IMR-90 (cell line): ENCODE data around the gene CEP152. TPM values are rescaled to one million over a fixed set of nuclear protein-coding genes. Genes with fewer than 3 reads are reported as not detected.

ENCODE experiments used
- ATAC-seq: fragments of 200-7000 bp; cut with Tn5 transposase; 2 replicates; pipeline ENCODE4 v1.9.1; 2020; ENCODE audit warnings: low read depth, mild to moderate bottlenecking, moderate library complexity
- BruUV-seq: library from RNA; stranded (reverse); fragments of 400-500 nt; replicated peaks from 2 replicates; lab custom pipeline; 2021; lab: Mats Ljungman, UMichigan
- CTCF ChIA-PET: fragments of 300-600 bp; formaldehyde crosslinking; extraction: SDS; loops from one replicate; lab custom pipeline; 2021; ENCODE audit warnings: antibody characterized with exemption; lab: Yijun Ruan, JAX
- POLR2A ChIA-PET: fragments of 300-600 bp; sonication (Branson Sonifier 250); formaldehyde crosslinking; loops from one replicate; lab custom pipeline; 2022; ENCODE audit warnings: antibody characterized with exemption; ENCODE audit not compliant: unreplicated experiment; lab: Charles Lee
- DNase-seq: peaks from one replicate; pipeline ENCODE4 v3.0.0; 2013
- H2AFZ ChIP-seq: replicated peaks from 2 replicates; pipeline ENCODE3; 2013; ENCODE audit warnings: low read length, mild to moderate bottlenecking; ENCODE audit not compliant: poor library complexity
- H2AK5ac ChIP-seq: 2 replicates; pipeline ENCODE4 v1.6.1; 2013; ENCODE audit warnings: low read depth, low read length, inconsistent platforms
- H2AK9ac ChIP-seq: replicated peaks from 2 replicates; pipeline ENCODE3; 2013; ENCODE audit warnings: mild to moderate bottlenecking, low read depth, low read length, moderate library complexity; ENCODE audit not compliant: poor library complexity
- H2BK120ac ChIP-seq: 2 replicates; pipeline ENCODE4 v1.6.1; 2013; ENCODE audit warnings: low read depth, low read length, inconsistent platforms
- H2BK15ac ChIP-seq: 3 replicates; pipeline ENCODE4 v1.6.1; 2013; ENCODE audit warnings: low read depth, low read length, inconsistent platforms
- H2BK20ac ChIP-seq: 2 replicates; pipeline ENCODE4 v1.6.1; 2013; ENCODE audit warnings: low read depth, mild to moderate bottlenecking, inconsistent platforms, low read length, moderate library complexity
- H2BK5ac ChIP-seq: 2 replicates; pipeline ENCODE4 v1.6.1; 2013; ENCODE audit warnings: mild to moderate bottlenecking, low read depth, low read length, inconsistent platforms; ENCODE audit not compliant: poor library complexity, severe bottlenecking
- H3K14ac ChIP-seq: replicated peaks from 2 replicates; pipeline ENCODE4 v1.6.1; 2013; ENCODE audit warnings: low read depth, low read length, inconsistent platforms
- H3K18ac ChIP-seq: 2 replicates; pipeline ENCODE4 v1.6.1; 2013; ENCODE audit warnings: low read depth, low read length, control low read depth
- H3K23ac ChIP-seq: 2 replicates; pipeline ENCODE4 v1.6.1; 2013; ENCODE audit warnings: low read depth, low read length, inconsistent platforms
- H3K27ac ChIP-seq: 2 replicates; pipeline ENCODE4 v1.5.1; 2013; ENCODE audit warnings: mild to moderate bottlenecking, control low read depth, low read length; ENCODE audit not compliant: insufficient read depth
- H3K27me3 ChIP-seq: 2 replicates; pipeline ENCODE4 v1.6.1; 2013; ENCODE audit warnings: low read length; ENCODE audit not compliant: control insufficient read depth, insufficient read depth
- H3K36me3 ChIP-seq: 2 replicates; pipeline ENCODE4 v1.6.1; 2013; ENCODE audit warnings: low read length, mixed read lengths; ENCODE audit not compliant: control insufficient read depth, insufficient read depth
- H3K4ac ChIP-seq: 2 replicates; pipeline ENCODE4 v1.6.1; 2013; ENCODE audit warnings: low read depth, low read length, inconsistent platforms
- H3K4me1 ChIP-seq: 2 replicates; pipeline ENCODE4 v1.6.1; 2013; ENCODE audit warnings: low read length, mixed read lengths; ENCODE audit not compliant: control insufficient read depth, insufficient read depth
- H3K4me2 ChIP-seq: 2 replicates; pipeline ENCODE4 v1.6.1; 2013; ENCODE audit warnings: low read depth, mild to moderate bottlenecking, control low read depth, low read length, moderate library complexity
- H3K4me3 ChIP-seq: 2 replicates; pipeline ENCODE4 v1.5.1; 2013; ENCODE audit warnings: low read depth, mild to moderate bottlenecking, control low read depth, low read length, moderate library complexity; ENCODE audit not compliant: insufficient read depth
- H3K56ac ChIP-seq: 2 replicates; pipeline ENCODE4 v1.6.1; 2013; ENCODE audit warnings: low read length, inconsistent platforms; ENCODE audit not compliant: insufficient read depth; ENCODE audit errors: extremely low read depth
- H3K79me1 ChIP-seq, 2 experiments: 2 replicates each; pipeline ENCODE4 v1.6.1; 2013; ENCODE audit warnings: low read length in 2 of 2, inconsistent platforms in 1 of 2, low read depth in 1 of 2
- H3K9ac ChIP-seq: 2 replicates; pipeline ENCODE4 v1.6.1; 2013; ENCODE audit warnings: low read depth, low read length, control low read depth
- H3K9me1 ChIP-seq: 2 replicates; pipeline ENCODE4 v1.6.1; 2013; ENCODE audit warnings: low read length, inconsistent platforms; ENCODE audit not compliant: insufficient read depth
- H3K9me3 ChIP-seq: 2 replicates; pipeline ENCODE4 v1.6.1; 2013; ENCODE audit warnings: low read length; ENCODE audit not compliant: control insufficient read depth, insufficient read depth
- H4K20me1 ChIP-seq: 2 replicates; pipeline ENCODE4 v1.6.1; 2013; ENCODE audit warnings: low read length, inconsistent platforms; ENCODE audit not compliant: insufficient read depth
- H4K5ac ChIP-seq: 2 replicates; pipeline ENCODE4 v1.6.1; 2013; ENCODE audit warnings: mild to moderate bottlenecking, low read depth, low read length, control low read depth
- H4K8ac ChIP-seq, 2 experiments: 2 replicates each; pipeline ENCODE4 v1.6.1; 2013; ENCODE audit warnings: low read depth in 2 of 2, low read length in 2 of 2, control low read depth in 1 of 2, inconsistent platforms in 1 of 2
- H4K91ac ChIP-seq: 2 replicates; pipeline ENCODE4 v1.6.1; 2013; ENCODE audit warnings: low read depth, low read length, inconsistent platforms; ENCODE audit not compliant: insufficient read depth
- CHD1 ChIP-seq: IDR thresholded peaks from 2 replicates; pipeline ENCODE4 v1.6.1; 2012; ENCODE audit warnings: low read depth, low read length, improper control_type of control experiment
- FOS ChIP-seq: fragments of 150-350 bp; IDR thresholded peaks from 2 replicates; pipeline ENCODE4 v1.6.1; 2016; ENCODE audit warnings: low read depth, low read length
- POLR2A ChIP-seq: IDR thresholded peaks from 2 replicates; pipeline ENCODE4 v1.6.1; 2012; ENCODE audit warnings: mild to moderate bottlenecking, low read depth, low read length
- RAD21 ChIP-seq: IDR thresholded peaks from 2 replicates; pipeline ENCODE4 v1.6.1; 2012; ENCODE audit warnings: low read length, improper control_type of control experiment
- RCOR1 ChIP-seq: IDR thresholded peaks from 2 replicates; pipeline ENCODE4 v1.6.1; 2012; ENCODE audit warnings: mild to moderate bottlenecking, low read length, improper control_type of control experiment; ENCODE audit not compliant: insufficient replicate concordance
- RFX5 ChIP-seq: IDR thresholded peaks from 2 replicates; pipeline ENCODE4 v1.8.0; 2012; ENCODE audit warnings: low read depth, mild to moderate bottlenecking, low read length, moderate library complexity
- SMC3 ChIP-seq: fragments of 150-350 bp; IDR thresholded peaks from 2 replicates; pipeline ENCODE4 v1.6.1; 2016; ENCODE audit warnings: low read depth, mild to moderate bottlenecking, antibody characterized with exemption, low read length, moderate library complexity
- dilution Hi-C: fragments of 300-500 bp; cut with HindIII; formaldehyde crosslinking; loops from one replicate; pipeline ENCODE4 v1.14.3; 2018; ENCODE audit warnings: low sequenced_read_pairs; ENCODE audit not compliant: unreplicated experiment
- in situ Hi-C: fragments of 300-500 bp; cut with MboI; formaldehyde crosslinking; loops from 3 replicates; pipeline ENCODE4 v1.14.3; 2019; ENCODE audit warnings: low sequenced_read_pairs, inconsistent platforms, mixed read lengths
- intact Hi-C: fragments of 100-400 bp; cut with micrococcal nuclease; formaldehyde crosslinking; loops from 2 replicates; pipeline ENCODE4 v1.10.0; 2022
- polyA plus RNA-seq, 3 experiments: library from polyadenylated mRNA; depleted of rRNA; stranded (reverse); fragments of >200 nt; gene quantifications; 2 replicates each; pipeline ENCODE4 v1.2.3, GENCODE V29; 2012; ENCODE audit warnings: low replicate concordance in 1 of 3
- total RNA-seq: library from RNA; depleted of rRNA; stranded (reverse); fragments of >200 nt; gene quantifications from 2 replicates; pipeline ENCODE4 v1.2.3, GENCODE V29; 2012
- TF ChIP-seq, protein P1 (sequence below): conservative IDR thresholded peaks from 2 replicates; pipeline ENCODE4 v1.5.1; 2012; ENCODE audit warnings: mild to moderate bottlenecking, low read depth, low read length, improper control_type of control experiment
- TF ChIP-seq, protein P2 (sequence below): fragments of 150-350 bp; IDR thresholded peaks from 2 replicates; pipeline ENCODE4 v1.6.1; 2016; ENCODE audit warnings: low read depth, mild to moderate bottlenecking, low read length, moderate library complexity, borderline replicate concordance

CEP152 gene
- total and polyA plus RNA-seq, 2 of the 4 experiments (the other 2 are of a cell fraction), result 2.1 to 7.3 TPM

DNA sequence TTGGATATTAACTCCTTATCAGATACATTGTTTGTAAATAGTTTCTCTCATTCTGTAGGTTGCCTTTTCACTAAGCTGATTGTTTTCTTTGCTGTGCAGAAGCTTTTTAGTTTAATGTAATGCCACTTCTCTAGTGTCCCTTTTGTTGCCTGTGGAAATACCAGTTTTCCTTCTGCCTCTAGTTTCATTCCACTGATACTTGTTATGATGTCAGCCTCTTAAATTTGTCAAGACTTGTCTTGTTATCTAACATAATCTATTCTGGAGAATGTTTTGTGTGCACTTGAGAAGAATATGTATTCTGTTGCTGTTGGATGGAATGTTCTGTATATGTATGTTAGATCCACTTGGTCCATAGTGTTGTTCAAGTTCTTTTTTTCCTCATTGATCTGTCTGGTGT, 18.0 kb upstream of the CEP152 start:
- no peak overlapping the region for H2AK9ac ChIP-seq
- H3K9me1 ChIP-seq, result no peaks in the 10 kb centered on the region
- ATAC-seq (no peak), DNase-seq (no peak)
- H3K27me3 ChIP-seq, result no peaks in the 10 kb centered on the region
- no peak overlapping the region for H2BK5ac ChIP-seq
- no peaks in the 10 kb centered on the region for H3K4me1 ChIP-seq
- no peak overlapping the region for H3K56ac ChIP-seq
- in situ Hi-C loops, result no loop called here
- dilution Hi-C loops, result no loop called here
- ChIA-PET POLR2A (interaction anchor here (0.6 kb wide), 1 partner anchor 178 kb away, joined by 3 read pairs; no protein-coding TSS in a partner anchor), CTCF (no interaction called here)
- TF ChIP-seq RCOR1, result no peak
- TF ChIP-seq RAD21, result no peak
- no peak for TF ChIP-seq SMC3
- no peak for TF ChIP-seq POLR2A
- no peak for TF ChIP-seq CHD1
- no peak for TF ChIP-seq FOS
- no peak for TF ChIP-seq RFX5
- TF ChIP-seq, protein P1, sequence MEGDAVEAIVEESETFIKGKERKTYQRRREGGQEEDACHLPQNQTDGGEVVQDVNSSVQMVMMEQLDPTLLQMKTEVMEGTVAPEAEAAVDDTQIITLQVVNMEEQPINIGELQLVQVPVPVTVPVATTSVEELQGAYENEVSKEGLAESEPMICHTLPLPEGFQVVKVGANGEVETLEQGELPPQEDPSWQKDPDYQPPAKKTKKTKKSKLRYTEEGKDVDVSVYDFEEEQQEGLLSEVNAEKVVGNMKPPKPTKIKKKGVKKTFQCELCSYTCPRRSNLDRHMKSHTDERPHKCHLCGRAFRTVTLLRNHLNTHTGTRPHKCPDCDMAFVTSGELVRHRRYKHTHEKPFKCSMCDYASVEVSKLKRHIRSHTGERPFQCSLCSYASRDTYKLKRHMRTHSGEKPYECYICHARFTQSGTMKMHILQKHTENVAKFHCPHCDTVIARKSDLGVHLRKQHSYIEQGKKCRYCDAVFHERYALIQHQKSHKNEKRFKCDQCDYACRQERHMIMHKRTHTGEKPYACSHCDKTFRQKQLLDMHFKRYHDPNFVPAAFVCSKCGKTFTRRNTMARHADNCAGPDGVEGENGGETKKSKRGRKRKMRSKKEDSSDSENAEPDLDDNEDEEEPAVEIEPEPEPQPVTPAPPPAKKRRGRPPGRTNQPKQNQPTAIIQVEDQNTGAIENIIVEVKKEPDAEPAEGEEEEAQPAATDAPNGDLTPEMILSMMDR, result no peak
- TF ChIP-seq, protein P2, sequence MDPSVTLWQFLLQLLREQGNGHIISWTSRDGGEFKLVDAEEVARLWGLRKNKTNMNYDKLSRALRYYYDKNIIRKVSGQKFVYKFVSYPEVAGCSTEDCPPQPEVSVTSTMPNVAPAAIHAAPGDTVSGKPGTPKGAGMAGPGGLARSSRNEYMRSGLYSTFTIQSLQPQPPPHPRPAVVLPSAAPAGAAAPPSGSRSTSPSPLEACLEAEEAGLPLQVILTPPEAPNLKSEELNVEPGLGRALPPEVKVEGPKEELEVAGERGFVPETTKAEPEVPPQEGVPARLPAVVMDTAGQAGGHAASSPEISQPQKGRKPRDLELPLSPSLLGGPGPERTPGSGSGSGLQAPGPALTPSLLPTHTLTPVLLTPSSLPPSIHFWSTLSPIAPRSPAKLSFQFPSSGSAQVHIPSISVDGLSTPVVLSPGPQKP, result no peak
- H3K36me3 ChIP-seq, result peaks cover 2% of the 10 kb centered on the region
- H2BK20ac ChIP-seq, result no peak overlapping the region
- H4K8ac ChIP-seq, result no peak overlapping the region
- H3K79me1 ChIP-seq, result no peaks in the 10 kb centered on the region
- H3K9ac ChIP-seq, result no peak overlapping the region
- no peak overlapping the region for H2AK5ac ChIP-seq
- no peaks in the 10 kb centered on the region for H4K20me1 ChIP-seq
- no peak overlapping the region for H3K4me3 ChIP-seq
- H4K91ac ChIP-seq, result no peak overlapping the region
- H4K5ac ChIP-seq, result no peak overlapping the region
- H2BK120ac ChIP-seq, result no peak overlapping the region
- no peak overlapping the region for H3K27ac ChIP-seq
- H2AFZ ChIP-seq, result no peak overlapping the region
- no peak overlapping the region for H3K14ac ChIP-seq
- no TSS peak for BruUV-seq
- no peak overlapping the region for H3K4ac ChIP-seq
- no peak overlapping the region for H3K23ac ChIP-seq
- no peak overlapping the region for H2BK15ac ChIP-seq
- intact Hi-C loops, result no loop called here
- peaks cover 5% of the 10 kb centered on the region; the same call in 1 of the 2 replicates for H3K9me3 ChIP-seq
- no peak overlapping the region for H3K18ac ChIP-seq
- no peak overlapping the region for H3K4me2 ChIP-seq
